ENCODE measurements around the gene DYDC2.
"Not testable (repeated sequence)": the region's sequence is repeated elsewhere in the genome, so short reads cannot be mapped to it uniquely, and the experiment has no call there.

Gene DYDC2

DNA sequence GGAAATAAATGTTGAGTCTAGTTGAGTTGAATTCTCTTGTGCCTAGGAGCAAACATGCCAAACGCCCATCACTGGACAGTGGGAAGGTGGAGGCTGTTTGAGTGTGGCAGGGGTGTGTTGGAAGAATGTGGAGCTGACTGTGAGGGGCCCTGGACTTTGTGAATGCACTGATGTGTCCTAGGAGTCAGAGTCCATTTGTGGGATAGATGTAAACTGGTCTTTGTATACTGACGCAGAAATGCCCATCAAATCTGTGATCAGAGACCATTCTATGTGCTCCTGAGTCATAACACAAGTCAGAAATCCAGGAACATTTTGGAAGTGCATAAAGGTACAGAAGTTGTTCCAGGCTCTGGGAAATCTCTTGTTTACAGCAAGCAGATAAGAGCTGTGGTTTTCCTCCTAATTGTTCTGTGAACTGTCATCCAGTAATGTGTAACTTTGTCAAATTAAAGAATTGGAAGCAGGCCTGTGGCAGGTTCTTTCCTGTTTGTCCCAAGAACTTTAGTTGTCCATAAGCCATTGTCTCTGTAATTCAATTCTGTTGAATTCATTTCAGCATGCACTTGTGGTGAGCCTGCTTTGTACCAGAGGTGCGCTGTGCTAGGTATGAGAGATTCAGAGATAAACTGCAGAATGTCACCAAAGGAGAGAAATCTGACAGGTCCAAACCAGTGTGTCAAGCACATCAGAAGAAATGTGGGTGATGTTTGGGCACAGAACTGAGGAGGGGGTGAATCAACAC, 59.3 kb downstream of the DYDC2 start:
- no peak for DNase-seq

DNA sequence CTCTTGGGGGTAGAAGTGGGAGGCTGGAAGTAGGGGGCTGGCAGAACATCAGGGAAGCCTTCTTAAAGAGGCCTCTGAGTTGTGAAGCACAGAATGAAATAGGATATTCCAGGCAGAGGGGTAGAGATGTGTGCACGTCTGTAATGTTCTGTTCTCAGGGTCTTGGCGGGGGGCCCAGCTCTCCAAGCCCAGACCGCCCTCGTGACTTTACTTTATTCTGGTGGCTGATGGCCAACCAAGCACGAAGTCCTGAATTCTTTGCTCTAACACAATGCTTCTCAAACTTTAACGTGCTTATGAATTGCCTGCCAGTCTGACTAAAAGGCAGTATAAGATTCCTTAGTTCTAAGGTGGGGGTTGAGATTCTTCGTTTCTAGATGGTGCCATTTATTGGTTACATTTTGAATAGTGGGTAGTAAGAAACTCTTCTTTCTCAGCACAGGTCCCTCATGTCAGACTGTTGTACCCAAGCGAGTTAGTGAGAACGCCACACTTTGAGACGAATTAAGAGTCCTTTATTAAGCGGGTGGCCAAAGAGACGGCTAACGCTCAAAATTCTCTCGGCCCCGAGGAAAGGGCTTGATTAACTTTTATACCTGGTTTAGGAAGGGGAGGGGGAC, 60.0 kb downstream of the DYDC2 start:
- no peak for DNase-seq

DNA sequence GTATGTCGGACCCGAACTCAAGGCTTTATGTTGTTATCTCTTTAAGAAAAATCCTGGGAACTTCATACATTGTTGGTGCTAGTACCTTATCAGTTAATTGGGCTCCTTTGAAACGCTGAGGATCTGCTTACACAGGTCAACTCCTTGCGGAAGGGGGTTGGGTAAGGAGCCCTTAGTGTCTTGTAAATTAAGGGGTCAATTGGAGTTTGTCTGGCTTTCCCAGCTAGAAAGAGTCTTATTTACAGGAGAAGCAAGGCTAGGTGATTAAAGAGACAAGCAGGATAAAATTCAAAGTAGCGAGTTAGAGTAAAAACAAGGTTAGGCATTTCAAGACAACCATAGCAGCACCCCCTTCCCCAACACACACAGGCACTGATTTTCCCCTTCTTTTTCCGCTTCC, 60.7 kb downstream of the DYDC2 start:
- DNase-seq = not testable (repeated sequence)

All from CD4-positive, alpha-beta T cell treated with Interleukin-17A for 1 hour (primary cell).